B cell (primary cell): ENCODE measurements around the gene MCRS1. TPM values are rescaled to one million over a fixed set of nuclear protein-coding genes. Genes with fewer than 3 reads are reported as not detected.

Experiments used
- ATAC-seq: fragments of 200-7000 bp; cut with Tn5 transposase; one replicate; pipeline ENCODE4 v1.10.0; 2021; ENCODE audit warnings: low read depth, mild to moderate bottlenecking, moderate number of reproducible peaks, moderate library complexity
- CTCF ChIA-PET: fragments of 350-600 bp; sonication (Branson Sonifier 250); formaldehyde crosslinking; loops from one replicate; lab custom pipeline; 2021; ENCODE audit warnings: antibody characterized with exemption, inconsistent platforms; lab: Charles Lee
- POLR2A ChIA-PET: fragments of 350-600 bp; sonication (Branson Sonifier 250); formaldehyde crosslinking; loops from one replicate; lab custom pipeline; 2021; ENCODE audit warnings: antibody characterized with exemption; lab: Charles Lee
- DNase-seq: peaks from one replicate; pipeline ENCODE4 v3.0.0; 2013
- H2AFZ ChIP-seq: 2 replicates; pipeline ENCODE4 v1.6.1; 2012; ENCODE audit warnings: mild to moderate bottlenecking, low read depth, low read length; ENCODE audit not compliant: insufficient read depth, poor library complexity, severe bottlenecking
- H3K27ac ChIP-seq, 2 donors: 1 replicate in 1 of 2; 2 replicates in 1 of 2; pipeline ENCODE4 v1.5.1; 2012 to 2013; ENCODE audit warnings: low read length in 2 of 2, mild to moderate bottlenecking in 2 of 2, moderate library complexity in 1 of 2
- H3K27me3 ChIP-seq, 4 experiments: fragments of 200-600 bp in 1 of 4; sonication (generic) in 1 of 4; replicated peaks in 1 of 4; 1 replicate in 2 of 4; 2 replicates in 2 of 4; pipeline versions ENCODE4 v1.6.1 to v1.7.0; 2013 to 2016; ENCODE audit warnings: low read length in 3 of 4, mild to moderate bottlenecking in 2 of 4, mixed read lengths in 1 of 4, moderate library complexity in 1 of 4; ENCODE audit not compliant: insufficient read depth in 4 of 4, control insufficient read depth in 3 of 4; ENCODE audit errors: control extremely low read depth in 1 of 4
- H3K36me3 ChIP-seq, 2 experiments: replicated peaks in 1 of 2; 1 replicate in 1 of 2; 2 replicates in 1 of 2; pipeline versions ENCODE4 v1.6.1 to v1.7.1; 2013; ENCODE audit warnings: low read length in 1 of 2; ENCODE audit not compliant: insufficient read depth in 2 of 2, control insufficient read depth in 1 of 2; ENCODE audit errors: control extremely low read depth in 1 of 2, extremely low read depth in 1 of 2
- H3K4me1 ChIP-seq, 2 donors: fragments of 200-600 bp in 1 of 2; sonication (generic) in 1 of 2; 1 replicate in 1 of 2; 2 replicates in 1 of 2; pipeline versions ENCODE4 v1.5.1 to v1.6.1; 2013 to 2017; ENCODE audit warnings: low read length in 2 of 2; ENCODE audit not compliant: control insufficient read depth in 2 of 2, insufficient read depth in 2 of 2
- H3K4me2 ChIP-seq: replicated peaks from 2 replicates; pipeline ENCODE3; 2012; ENCODE audit warnings: mild to moderate bottlenecking, low read depth, low read length; ENCODE audit not compliant: poor library complexity, severe bottlenecking
- H3K4me3 ChIP-seq, 5 experiments: fragments of 200-600 bp in 1 of 5; sonication (generic) in 1 of 5; 1 replicate in 3 of 5; 2 replicates in 2 of 5; pipeline versions ENCODE4 v1.5.1 to v1.7.0; 2011 to 2016; ENCODE audit warnings: low read length in 4 of 5, mild to moderate bottlenecking in 4 of 5, low read depth in 2 of 5, control low read depth in 1 of 5, moderate library complexity in 1 of 5; ENCODE audit not compliant: insufficient read depth in 1 of 5; ENCODE audit errors: control extremely low read depth in 1 of 5, extremely low read depth in 1 of 5
- H3K79me2 ChIP-seq: fragments of 200-600 bp; sonication (generic); one replicate; pipeline ENCODE4 v1.6.0; 2016; ENCODE audit warnings: low read length; ENCODE audit not compliant: control insufficient read depth, insufficient read depth
- H3K9ac ChIP-seq: fragments of 200-600 bp; sonication (generic); 2 replicates; pipeline ENCODE4 v1.6.1; 2017; ENCODE audit warnings: mild to moderate bottlenecking, low read length, moderate library complexity
- H3K9me3 ChIP-seq, 3 donors: one replicate each; pipeline versions ENCODE4 v1.6.1 to v1.7.1; 2013; ENCODE audit warnings: low read length in 2 of 3; ENCODE audit not compliant: control insufficient read depth in 2 of 3, insufficient read depth in 1 of 3; ENCODE audit errors: control extremely low read depth in 1 of 3
- H4K20me1 ChIP-seq: 2 replicates; pipeline ENCODE4 v1.6.0; 2012; ENCODE audit warnings: mild to moderate bottlenecking, low read length; ENCODE audit not compliant: insufficient read depth, control insufficient read depth, poor library complexity, severe bottlenecking
- H3K27ac Mint-ChIP-seq: one replicate; pipeline ENCODE4 v1.8.0; 2021; ENCODE audit warnings: mixed read lengths
- H3K27me3 Mint-ChIP-seq: one replicate; pipeline ENCODE4 v1.8.0; 2021; ENCODE audit warnings: mixed read lengths
- H3K4me1 Mint-ChIP-seq: one replicate; pipeline ENCODE4 v1.8.0; 2021; ENCODE audit warnings: mixed read lengths
- H3K4me3 Mint-ChIP-seq: one replicate; pipeline ENCODE4 v1.8.0; 2021; ENCODE audit warnings: mixed read lengths
- H3K9me3 Mint-ChIP-seq: one replicate; pipeline ENCODE4 v1.8.0; 2022; ENCODE audit warnings: mixed read lengths; ENCODE audit not compliant: insufficient read depth
- CTCF ChIP-seq: fragments of 200-600 bp; IDR thresholded peaks from one replicate; pipeline ENCODE4 v1.8.0; 2022; ENCODE audit warnings: antibody characterized with exemption, mild to moderate bottlenecking
- EZH2 ChIP-seq: IDR thresholded peaks from 2 replicates; pipeline ENCODE4 v1.6.1; 2012; ENCODE audit warnings: borderline replicate concordance, low read depth, mild to moderate bottlenecking, moderate library complexity, low read length; ENCODE audit not compliant: insufficient read depth, poor library complexity, severe bottlenecking
- WGBS: methylation state at CpG from one replicate; pipeline ENCODE4 v1.1.5; 2013; ENCODE audit warnings: missing lambda C conversion rate; ENCODE audit not compliant: insufficient coverage; 5-methylcytosine and 5-hydroxymethylcytosine counted together
- intact Hi-C: fragments of 100-400 bp; cut with micrococcal nuclease; formaldehyde crosslinking; loops from one replicate; pipeline ENCODE4 v1.10.0; 2022
- polyA plus RNA-seq: library from polyadenylated mRNA; depleted of rRNA; stranded (reverse); fragments of >200 nt; gene quantifications from 2 replicates; pipeline ENCODE4 v1.2.3, GENCODE V29; 2012
- total RNA-seq, 2 donors: library from RNA; stranded (reverse); fragments of 120-200 nt in 1 of 2; gene quantifications; 1 replicate in 1 of 2; 2 replicates in 1 of 2; pipeline versions ENCODE4 v1.2.3 to v1.2.4, GENCODE V29; 2013 to 2022

The MCRS1 gene
- total and polyA plus RNA-seq, 2 donors (not counting 1 experiment from before 2014, with no cell fraction given), result 81.1 to 107 TPM

GRCh38 chr12:49580572-49581535 is 12.9 kb upstream of the MCRS1 start:
- no peaks in the 10 kb centered on the region for H3K9me3 ChIP-seq
- CTCF ChIA-PET, result interaction anchor here (0.6 to 3.9 kb wide), 12 partner anchors 9 to 292 kb away, joined by 3 to 34 read pairs (median 3); partner anchors contain the start of gene PRPF40B
- H3K27me3 ChIP-seq, result no peaks in the 10 kb centered on the region
- DNase-seq (peak; percentile 60), ATAC-seq (peak; percentile 61)
- peaks cover 0 to 16% of the 10 kb centered on the region in 2 experiments for H3K36me3 ChIP-seq
- peaks cover 15% of the 10 kb centered on the region for H4K20me1 ChIP-seq
- POLR2A ChIA-PET, result no interaction called here
- H3K27ac Mint-ChIP-seq, result no peak overlapping the region
- H3K9ac ChIP-seq, result no peak overlapping the region
- intact Hi-C loops, result loop anchor here (1.0 to 5.0 kb wide), 3 partner anchors 42 to 294 kb away; partner anchors contain the start of gene PRPF40B
- no peaks in the 10 kb centered on the region for H3K27me3 Mint-ChIP-seq
- no peaks in the 10 kb centered on the region for H3K9me3 Mint-ChIP-seq
- H3K4me3 ChIP-seq, result no peak overlapping the region
- no peak overlapping the region for H3K27ac ChIP-seq
- no peak overlapping the region for H3K4me2 ChIP-seq
- H3K4me3 Mint-ChIP-seq, result no peak overlapping the region
- H3K4me1 ChIP-seq, result no peaks in the 10 kb centered on the region
- TF ChIP-seq EZH2 (no peak), CTCF (peak; percentile 70)
- H3K4me1 Mint-ChIP-seq, result peaks cover 5% of the 10 kb centered on the region
- 67% methylated on average over 7 of the region's 8 CpGs for WGBS
- H2AFZ ChIP-seq, result no peak overlapping the region
- H3K79me2 ChIP-seq, result peaks cover 8% of the 10 kb centered on the region
